Iris pigment epithelial cell (primary cell): ENCODE measurements around the gene RBMS1.
A peak's percentile ranks its signal among the peaks of the same experiment; 100 is the strongest.

Experiments used
- DNase-seq: peaks from one replicate; pipeline ENCODE4 v3.0.0-alpha.2; 2011; ENCODE audit warnings: low read depth

RBMS1 gene, protein sequence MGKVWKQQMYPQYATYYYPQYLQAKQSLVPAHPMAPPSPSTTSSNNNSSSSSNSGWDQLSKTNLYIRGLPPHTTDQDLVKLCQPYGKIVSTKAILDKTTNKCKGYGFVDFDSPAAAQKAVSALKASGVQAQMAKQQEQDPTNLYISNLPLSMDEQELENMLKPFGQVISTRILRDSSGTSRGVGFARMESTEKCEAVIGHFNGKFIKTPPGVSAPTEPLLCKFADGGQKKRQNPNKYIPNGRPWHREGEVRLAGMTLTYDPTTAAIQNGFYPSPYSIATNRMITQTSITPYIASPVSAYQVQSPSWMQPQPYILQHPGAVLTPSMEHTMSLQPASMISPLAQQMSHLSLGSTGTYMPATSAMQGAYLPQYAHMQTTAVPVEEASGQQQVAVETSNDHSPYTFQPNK

DNA sequence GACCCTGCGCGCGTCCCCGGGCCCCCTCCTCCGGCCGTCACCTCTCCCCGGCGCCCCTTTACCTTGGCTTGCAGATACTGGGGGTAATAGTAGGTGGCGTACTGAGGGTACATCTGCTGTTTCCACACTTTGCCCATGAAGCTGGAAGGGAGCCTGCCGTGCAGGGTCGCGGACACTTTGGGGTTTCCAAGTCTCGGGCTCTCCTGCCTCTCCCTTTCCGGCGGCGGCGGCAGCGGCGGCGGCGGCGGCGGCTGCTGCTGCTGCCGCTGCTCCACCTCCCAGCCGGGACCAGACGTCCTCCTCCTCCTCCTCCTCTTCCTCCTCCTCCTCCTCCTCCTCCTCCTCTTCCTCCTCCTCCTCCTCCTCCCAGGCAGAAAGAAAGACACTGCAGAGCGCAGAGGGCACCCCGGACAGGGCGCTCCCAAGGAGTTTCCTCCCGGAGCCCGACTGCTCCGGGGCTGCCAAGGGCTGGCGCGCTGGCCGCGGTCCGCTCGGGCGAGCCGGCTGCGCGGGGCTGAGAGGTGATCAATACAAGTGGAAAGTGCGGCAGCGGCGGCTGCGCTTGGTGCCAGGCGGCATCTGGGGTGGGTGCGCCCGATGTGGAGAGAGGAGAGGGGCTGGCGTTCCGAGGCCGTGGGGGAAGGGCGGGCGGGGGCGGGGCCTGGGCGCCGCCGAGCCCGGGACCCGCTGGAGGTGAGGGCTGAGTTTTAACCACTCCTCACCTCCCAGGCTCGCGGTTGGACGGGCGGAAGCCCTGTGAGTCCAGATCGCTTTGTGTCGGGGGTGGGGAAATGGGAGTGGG is at the start of gene RBMS1:
Gene RBMS1, minus strand, starts transcription at position 581 of the 802 bp plus-strand sequence. Its CDS starts 444 bp downstream, at position 137.
- peak; percentile 55 for DNase-seq

DNA sequence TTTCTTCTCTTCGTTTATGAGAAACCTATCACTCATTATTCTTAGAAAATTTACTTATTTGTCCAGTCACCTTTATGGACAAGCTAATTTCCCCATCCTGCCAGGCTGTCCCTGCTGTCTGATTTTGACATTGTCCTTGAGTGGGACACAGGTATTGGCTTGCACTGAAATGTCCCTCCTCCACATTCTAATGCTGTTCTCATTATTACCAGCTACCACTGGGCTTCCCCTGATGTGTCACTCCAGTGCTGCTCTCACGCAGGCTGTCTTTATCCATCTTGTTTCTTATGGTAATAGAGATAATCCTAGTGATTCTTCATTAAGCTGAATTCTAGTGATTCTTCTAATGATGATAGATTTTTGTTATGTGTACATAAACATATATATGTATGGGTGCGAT is 48.1 kb upstream of the RBMS1 start:
- DNase-seq: no peak

DNA sequence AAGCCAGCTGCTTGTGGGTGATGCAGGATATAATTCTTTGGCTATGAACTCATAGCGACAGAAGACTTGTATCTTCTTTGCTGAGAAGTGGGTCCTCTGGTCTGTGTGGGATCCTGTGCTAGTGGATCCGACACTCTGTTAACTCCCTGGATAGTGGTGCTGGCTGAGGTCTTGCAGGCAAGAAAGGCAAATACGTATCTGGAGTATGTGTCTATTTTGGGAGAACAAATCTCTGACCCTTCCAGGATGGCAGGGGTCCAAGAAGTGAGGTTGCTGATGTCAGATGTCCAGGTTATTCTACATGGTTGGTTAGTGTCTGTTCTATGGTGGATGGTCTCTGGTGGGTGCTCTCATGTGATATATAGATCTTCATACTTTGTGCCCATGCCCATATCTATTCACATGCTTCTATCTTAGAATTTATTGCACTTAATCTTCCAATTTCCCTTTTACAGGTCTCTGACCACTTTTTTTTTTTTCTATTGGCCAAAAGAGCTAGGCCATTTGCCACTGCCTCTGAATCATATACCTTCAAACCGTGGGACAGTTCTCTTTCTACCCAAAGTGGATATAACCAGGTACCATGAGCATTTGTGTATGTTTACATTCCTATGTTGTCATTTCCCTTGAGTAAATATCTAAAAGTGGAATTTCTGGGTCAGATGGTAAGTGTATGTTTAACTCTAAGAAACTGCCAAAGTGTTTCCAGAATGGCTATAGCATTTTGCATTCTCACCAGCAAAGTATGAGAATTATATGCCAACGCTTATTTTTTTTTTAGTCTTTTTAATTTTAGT is 45.1 kb upstream of the RBMS1 start:
- no peak for DNase-seq

DNA sequence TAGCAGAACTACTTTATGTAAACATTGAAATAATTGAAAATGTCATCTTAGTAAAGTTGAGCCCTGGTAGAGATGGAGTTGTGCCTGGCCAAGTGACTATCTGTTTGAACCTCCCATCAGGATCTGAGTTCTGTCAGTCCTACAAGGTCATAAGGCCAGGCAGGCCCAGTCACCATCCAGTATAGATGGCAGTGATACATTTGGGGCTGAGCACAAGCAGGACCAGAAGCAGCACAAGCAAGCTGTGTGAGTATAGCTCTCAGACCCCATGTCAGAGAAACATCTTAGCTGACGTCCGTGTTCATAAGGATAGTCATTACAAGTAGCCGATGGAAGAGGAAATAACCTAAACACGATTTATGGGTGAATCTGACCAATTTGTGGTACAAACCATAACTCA is 44.5 kb upstream of the RBMS1 start:
- no peak for DNase-seq

DNA sequence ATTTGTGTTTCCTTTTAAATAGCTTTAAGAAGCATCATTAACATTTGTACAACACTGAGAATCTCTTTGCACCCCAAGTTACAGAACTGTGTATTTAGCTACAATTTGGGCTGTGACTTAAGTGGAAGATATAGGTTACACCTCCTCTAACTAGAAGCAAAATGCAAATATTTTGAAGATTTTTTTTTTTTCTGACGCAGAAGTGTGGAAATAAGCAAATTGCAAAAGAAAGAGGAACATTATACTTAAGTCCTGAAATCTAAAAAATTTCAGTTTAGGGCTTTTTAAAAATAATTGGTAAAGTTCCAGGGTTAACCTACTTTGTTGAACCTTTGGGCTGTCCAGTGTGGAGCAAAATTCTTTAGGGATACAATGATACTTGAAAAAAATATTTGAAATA is 41.4 kb upstream of the RBMS1 start:
- no peak for DNase-seq

DNA sequence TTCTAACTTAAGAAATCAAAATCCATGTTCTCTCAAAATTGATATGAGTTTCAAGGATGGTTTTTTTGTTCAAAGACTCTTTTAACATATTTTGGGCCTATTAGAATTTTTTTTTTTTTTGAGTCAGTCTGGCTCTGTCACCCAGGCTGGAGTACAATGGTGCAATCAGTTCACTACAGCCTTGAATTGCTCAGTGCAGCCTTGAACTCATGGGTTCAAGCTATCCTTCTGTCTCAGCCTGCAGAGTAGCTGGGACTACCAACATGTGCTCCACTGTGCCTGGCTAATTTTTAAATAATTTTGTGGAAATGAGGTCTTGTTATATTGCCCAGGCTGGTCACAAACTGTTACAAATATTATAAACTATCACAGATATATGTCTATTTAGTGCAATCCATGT is 40.6 kb upstream of the RBMS1 start:
- no peak for DNase-seq

DNA sequence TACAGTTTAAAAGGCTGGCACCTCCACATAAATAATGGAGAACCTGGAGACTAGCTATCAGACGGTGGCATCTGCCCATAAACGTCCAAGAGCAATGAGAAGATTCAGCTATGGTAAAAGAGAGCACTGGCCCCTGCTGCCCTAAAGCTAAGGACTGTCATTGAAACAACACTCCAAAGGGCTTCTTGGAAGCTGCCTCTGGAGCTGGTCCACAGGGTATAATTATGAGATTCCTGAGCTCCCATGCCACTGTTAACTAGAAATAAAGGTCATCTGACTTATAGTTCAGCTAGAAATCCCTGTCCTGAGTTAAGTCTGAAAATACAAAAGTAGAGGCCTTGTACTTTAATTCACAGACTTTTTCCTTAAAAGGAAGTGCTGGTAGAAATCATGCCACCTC is 39.9 kb upstream of the RBMS1 start:
- DNase-seq: no peak

DNA sequence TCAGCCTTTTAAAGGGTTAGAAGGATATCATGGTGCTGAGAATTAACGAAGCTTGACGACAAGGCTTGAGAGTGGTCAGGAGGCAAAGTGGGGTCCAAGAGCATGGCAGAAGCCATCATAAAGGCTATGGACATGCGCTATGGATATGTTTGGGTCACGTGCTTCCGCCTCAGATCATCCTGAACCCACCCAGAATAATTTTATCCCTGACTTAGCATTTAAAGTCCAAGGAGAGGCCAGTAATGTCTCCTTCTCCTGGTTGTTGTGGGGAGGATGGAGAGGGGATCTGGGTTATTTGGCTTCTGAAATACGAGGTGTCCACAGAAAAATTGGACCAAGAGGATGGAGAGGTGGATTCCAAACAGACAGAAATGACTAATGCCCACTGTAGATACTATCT is 38.8 kb upstream of the RBMS1 start:
- no peak for DNase-seq

DNA sequence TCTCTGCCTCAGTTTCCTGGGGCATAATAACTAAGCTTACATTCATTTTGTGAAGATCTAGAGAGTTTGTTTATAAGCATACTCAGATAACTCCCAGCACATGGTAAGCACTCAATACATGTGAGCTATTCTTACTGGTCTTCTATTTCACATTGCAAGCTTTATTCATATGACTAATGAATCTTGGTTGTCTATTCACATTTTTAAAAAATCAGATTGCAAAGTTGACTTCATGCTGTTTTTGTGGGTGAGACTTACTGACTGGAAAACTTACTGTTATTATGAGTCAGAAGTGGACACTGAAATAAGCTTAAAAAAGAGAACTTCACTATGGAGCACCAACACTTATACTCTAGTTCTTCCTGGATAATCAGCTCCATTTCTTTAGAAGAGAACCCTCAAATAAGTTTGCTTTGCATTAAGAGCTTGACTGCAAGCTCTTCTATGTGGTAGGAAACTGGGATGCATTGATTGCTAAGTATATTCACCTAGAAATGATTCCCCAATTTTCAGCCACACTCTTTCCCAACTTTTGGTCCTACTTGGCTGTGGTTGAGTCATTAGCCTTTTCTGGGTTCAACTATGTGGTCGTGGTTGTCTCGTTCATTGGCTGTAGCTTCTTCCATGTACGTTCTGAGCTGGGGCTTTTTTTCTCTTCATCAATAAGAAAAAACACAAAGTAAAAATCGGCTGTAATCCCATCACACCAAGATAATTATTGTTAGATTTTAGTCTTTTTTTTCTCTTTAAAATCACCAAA is 29.5 kb upstream of the RBMS1 start:
- peak; percentile 86 for DNase-seq

DNA sequence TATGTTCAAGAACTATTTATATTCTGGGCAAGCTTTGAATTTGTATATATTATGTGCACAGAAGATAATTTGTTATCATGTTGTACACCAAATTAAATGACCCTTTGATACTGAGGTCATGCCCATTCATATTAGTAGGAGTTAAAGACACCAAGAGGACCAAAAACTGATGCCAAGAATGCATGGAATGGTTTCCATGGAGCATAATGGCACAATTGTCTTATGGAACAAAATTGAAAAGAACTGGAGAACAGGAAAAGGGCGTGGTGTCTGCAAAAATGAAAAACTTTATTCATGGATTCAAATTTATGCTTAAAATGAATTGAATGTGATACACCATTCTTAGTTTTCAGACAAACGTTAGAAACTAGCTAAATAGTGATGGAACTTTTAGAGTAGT is 24.1 kb upstream of the RBMS1 start:
- no peak for DNase-seq

DNA sequence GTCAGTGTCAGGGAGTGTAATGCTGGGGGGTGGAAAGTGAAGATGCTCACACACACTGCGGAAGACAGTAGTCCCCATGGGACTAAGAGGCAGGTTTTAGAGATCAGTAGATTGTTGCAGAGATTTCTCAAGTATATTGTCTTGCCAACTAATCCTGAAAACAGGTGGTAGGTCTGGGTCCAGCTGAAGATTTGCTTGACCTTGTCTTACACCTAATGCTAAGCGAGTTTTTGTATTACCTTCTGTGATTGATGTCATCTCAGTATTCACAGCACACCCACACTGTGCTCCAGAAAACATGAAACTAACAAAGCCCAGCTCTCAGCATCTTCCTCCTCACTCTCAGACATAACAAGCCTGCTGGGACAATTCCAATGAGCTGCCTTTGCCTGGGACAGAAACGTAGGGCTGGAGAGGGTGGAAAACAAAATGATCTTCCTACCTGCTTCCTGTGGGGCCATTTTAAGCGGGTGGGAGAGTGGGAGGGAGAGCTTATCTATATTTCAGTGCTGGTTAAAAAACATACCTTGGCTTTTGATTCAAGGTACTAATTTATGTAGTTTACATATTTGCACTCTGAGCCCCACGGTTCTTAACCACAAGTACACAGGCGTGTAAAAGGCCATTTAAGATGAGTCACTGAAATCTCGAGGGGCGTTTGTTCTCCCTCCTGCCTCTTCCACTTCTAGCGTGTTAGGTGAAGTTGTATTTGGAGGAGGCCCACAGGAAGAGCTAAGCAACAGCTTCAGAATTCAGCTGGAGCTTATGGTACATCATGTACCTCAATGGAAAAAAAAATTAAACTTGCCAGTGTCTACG is 23.1 kb upstream of the RBMS1 start:
- DNase-seq: peak; percentile 68

DNA sequence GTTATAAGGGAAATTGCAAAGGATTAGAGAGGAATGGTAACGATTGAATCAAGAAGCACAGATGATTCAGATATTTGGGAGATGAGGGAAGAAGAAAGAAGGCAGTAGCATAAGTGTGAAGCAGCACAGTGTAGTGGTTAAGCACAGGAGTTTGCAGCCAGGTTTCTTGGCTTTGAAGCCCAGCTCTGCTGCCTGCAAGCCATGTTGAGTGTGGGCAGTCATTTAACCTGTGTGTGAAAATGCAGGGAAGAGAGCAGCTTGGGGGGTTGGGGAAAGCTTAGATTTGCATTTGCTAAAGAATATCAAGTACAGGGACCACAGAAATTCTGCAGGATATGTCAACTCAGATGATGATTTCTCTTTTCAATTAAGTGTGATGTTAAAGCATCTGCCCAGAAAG is 21.5 kb upstream of the RBMS1 start:
- no peak for DNase-seq

DNA sequence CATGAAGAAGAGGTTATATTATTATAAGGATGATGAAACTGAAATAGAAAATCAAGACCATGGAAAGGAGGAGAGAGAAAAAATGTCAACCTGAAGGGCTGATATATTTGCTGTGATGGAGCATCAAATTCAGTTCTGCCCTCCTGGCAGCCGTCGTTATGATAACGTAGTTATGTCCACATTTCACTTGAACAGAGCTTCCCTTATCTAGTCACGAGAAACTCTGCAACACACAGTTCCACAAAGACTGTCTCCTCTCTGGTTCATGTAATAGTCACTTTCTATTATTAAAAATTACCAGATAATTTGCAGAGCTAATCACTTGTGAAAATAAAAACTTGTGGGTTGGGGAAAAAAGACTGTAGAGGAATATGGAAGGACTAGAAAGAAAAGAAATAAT is 19.5 kb upstream of the RBMS1 start:
- no peak for DNase-seq

DNA sequence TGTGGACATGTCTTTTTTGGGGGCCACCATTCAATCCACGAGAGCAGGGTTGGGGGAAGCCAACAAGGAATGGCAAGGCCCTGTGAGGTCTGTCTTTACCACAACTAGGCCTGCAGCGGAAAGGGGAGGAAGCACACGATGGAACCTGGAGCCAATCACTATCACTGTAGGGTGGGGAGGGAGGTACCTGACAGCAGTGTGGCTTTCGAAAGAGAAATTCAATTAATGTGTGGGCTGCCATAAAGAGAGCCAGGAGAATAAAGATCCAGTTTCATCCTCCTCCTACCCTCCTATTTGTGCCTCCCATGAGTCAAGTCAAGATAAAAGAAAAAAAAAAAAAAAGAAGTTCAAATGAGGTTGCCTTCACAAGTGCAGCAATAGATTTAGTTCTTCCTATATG is 18.9 kb upstream of the RBMS1 start:
- DNase-seq: no peak

DNA sequence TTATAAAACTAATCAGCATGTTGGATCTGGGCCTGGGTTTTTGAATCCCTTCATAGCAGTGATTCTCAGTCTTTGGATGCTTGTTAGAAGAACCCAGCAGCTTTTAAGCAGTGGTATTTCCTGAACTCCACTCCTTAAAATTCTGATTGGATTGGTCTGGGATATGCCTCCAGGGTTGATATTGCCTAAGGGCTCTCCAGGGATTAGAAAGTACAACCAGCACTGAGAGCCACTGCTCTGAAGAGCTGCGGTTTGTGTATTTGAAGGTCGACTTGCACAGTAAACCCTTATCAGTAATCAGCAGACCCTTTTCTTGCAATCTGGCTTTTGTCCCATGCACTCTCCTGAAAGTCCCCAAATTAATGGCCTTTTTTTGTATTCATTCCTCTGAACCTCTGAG is 17.0 kb upstream of the RBMS1 start:
- peak; percentile 39 for DNase-seq

DNA sequence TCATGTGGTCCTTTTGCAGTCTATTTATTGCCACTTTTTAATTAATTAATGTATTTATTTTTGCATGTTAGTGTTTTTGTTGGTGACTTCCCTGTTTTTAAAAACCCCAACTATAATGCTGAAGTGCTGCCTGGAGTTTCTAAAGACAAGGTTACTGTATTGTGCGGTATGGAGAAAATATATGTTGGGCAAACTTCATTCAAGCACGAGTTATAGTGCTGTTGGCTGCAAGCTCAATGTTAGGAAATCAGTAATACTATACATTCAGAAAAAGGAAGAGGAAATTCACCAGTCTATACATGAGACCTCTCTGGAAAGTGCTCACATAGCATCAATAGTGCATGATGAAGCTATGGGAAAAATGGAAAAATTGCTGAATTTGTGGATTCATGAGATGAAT is 15.4 kb upstream of the RBMS1 start:
- no peak for DNase-seq

DNA sequence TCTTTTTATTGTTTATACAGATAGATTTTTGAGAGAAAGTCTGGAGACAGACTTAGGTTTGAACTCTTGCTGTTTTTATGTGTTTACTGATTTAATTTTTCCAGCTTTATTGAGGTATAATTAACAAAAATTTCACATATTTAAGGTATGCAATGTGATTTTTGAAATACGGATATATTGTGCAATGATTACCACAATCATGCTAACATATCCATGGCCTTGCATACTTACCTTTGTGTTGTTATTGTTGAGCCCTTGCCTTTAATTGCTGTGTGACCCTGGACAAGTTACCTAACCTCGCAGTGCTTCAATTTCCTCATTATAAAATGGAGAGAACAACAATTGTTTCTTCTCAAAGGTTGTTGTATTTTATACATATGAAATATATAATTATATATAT is 13.9 kb upstream of the RBMS1 start:
- peak; percentile 47 for DNase-seq

DNA sequence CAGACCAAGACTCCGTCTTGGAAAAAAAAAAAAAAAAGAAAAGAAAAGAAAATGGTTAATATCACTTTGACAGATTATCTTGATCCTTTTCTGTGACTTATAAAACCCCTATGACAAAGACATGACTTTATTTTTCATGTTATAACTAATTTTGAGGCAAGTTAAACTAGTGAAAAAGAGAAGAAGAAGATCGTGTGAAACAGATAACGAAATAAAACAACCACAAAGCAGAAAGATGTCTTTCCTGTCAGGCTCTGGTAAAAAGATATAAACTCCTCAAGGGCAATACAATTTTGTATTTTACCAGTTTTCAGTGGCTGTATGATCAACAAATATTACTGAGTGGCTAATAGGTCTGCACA is 13.4 kb upstream of the RBMS1 start:
- no peak for DNase-seq

DNA sequence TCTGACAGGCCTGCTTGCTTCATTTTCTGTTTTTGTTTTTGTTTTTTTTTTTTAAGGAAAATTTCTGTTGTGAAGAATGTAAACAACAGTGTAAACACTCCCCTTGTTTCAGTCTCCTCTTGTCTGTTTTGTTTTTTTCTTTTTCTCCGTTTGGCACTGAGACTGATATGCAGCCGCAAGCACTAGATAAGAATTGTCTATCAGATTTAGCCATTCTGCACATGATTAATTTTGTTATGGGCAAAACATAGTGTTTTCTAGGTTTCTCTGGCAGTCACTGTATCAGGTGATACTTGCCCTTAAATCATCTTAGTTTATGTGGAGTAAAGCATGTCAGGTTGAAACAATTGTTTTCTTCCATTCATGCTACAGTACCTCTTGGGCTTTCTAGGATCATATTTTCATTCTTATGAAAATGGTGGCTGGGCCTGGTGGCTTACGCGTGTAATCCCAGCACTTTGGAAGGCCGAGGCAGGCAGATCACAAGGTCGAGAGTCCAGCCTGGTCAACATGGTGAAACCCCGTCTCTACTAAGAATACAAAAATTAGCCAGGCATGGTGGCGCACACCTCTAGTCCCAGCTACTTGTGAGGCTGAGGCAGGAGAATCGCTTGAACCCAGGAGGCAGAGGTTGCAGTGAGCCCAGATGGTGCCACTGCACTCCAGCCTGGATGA is 12.9 kb upstream of the RBMS1 start:
- DNase-seq: no peak

DNA sequence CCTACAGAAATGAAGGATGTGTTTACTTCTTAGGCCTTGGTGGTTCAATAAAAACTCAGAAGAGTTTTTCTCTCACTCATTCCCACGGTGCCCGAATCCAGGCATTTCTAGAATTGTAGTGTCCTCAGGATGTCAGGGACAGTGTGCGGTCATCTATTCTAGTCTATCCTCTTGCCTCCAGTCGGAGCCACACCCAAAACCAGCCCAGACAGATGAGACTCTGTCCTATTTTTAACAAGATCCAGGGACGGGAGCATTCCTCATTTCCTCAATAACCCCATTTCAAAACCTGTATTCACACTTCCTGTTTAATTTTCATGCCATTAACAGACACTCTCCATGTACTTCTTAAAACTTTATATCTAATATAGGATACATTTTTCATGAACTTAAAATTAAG is 11.6 kb upstream of the RBMS1 start:
- no peak for DNase-seq

DNA sequence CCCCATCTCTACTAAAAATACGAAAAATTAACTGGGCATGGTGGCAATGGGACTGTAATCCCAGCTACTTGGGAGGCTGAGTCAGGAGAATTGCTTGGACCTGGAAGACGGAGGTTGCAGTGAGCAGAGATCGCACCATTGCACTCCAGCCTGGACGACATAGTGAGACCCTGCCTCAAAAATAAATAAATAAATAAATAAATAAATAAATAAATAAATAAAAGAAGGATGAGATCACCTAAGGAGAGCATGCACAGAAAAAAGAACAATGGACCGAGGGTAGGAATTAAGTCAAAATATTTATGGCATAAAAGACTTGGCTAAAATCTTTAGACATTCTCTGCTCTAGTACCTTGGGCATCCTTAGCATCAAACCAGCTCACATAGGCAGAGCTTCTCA is 8.9 kb upstream of the RBMS1 start:
- DNase-seq: no peak
